ENCODE results near the gene NPIPB8.
"Not testable (repeated sequence)": the region's sequence is repeated elsewhere in the genome, so short reads cannot be mapped to it uniquely, and the experiment has no call there.

NPIPB8 gene
- long read RNA-seq, donor 1: 0 reads
- long read RNA-seq, donor 2: 0 reads
- long read RNA-seq, donor 3: 0 reads
- long read RNA-seq, donor 4: 0 reads
- long read RNA-seq, donor 5: 0 reads
- long read RNA-seq, donor 6: 0 reads
- long read RNA-seq, donor 7: 0 reads
- long read RNA-seq, donor 8: 0 reads

GRCh38 chr16:28637765-28638164 is at the start of gene NPIPB8:
Gene NPIPB8 (plus strand): TSS chr16:28638065. CDS start chr16:28638361, 296 bp downstream.
- not testable (repeated sequence) for DNase-seq

DNA sequence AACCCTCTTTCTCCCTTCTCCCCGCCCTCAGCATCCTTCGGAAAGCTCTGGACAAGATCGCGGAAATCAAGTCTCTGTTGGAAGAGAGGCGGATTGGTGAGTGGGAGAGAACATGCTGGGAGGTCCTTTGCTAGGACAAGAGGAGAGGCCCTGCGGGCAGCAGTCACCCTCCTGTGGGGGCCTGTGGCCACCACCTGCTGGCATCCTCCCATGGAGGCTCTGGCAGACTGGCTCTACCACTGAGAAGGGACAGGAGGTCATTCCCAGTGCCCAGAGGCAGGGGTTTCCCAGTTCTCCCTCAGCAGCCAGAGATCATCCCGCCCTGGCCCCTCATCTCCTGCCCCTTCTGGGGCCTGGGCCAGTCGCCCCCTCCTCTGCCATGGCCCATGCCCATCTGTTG is 48.8 kb upstream of the NPIPB8 start:
- DNase-seq: no peak

DNA sequence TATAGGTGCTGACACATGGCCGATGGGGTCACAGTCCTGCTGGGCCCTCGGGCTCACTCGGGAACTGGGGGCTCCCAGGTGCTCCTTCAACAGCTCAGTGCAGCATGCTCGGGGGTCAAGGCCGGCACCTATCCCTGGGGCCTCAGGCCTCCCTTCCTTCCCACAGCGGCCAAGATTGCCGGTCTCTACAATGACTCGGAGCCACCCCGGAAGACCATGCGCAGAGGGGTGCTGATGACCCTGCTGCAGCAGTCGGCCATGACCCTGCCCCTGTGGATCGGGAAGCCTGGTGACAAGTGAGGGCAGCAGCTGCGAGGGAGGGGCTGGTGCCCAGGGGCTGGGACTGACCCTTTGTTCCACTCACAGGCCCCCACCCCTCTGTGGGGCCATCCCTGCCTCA is 47.9 kb upstream of the NPIPB8 start:
- DNase-seq: no peak

- no peak for DNase-seq
Measured at GRCh38 chr16:28590384-28591340, 47.2 kb upstream of the NPIPB8 start.

GRCh38 chr16:28591355-28591754 is 46.5 kb upstream of the NPIPB8 start:
- no peak for DNase-seq

- no peak for DNase-seq
Measured at GRCh38 chr16:28592511-28592910, 45.4 kb upstream of the NPIPB8 start.

- no peak for DNase-seq
Measured at GRCh38 chr16:28592979-28593553, 44.8 kb upstream of the NPIPB8 start.

GRCh38 chr16:28595451-28595850 is 42.4 kb upstream of the NPIPB8 start:
- not testable (repeated sequence) for DNase-seq

DNA sequence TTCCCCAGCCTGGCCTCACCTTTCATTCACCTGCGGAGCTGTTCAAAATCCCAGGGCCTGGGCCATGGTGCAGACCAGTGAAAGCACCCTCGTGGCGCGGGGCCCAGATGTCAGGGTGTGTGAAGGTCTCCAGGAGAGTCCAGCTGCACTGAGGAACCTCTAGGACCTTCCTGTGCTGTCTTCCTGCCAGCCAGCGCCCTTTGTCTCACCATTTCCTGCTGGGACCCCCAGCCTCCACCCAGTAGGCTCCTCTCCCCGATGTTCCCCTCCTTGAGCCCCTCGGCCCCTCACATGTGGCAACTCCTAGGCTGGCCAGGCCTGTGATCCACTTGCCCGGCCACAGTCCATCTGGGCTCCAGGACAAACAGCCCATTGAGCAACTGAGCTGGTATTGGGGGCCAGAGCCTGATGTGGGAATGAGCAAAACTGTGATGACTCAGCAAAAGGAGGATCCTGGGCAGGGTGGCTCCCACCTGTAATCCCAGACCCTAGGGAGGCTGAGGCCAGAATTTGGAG is 41.7 kb upstream of the NPIPB8 start:
- no peak for DNase-seq

GRCh38 chr16:28596840-28597691 is 40.8 kb upstream of the NPIPB8 start, which contains the start of gene SULT1A2:
Gene SULT1A2 (minus strand): TSS chr16:28597050. CDS start chr16:28595930, 1,120 bp downstream.
- peak; percentile 60 for DNase-seq

- no peak for DNase-seq
Measured at GRCh38 chr16:28597692-28598261, 40.1 kb upstream of the NPIPB8 start.

DNA sequence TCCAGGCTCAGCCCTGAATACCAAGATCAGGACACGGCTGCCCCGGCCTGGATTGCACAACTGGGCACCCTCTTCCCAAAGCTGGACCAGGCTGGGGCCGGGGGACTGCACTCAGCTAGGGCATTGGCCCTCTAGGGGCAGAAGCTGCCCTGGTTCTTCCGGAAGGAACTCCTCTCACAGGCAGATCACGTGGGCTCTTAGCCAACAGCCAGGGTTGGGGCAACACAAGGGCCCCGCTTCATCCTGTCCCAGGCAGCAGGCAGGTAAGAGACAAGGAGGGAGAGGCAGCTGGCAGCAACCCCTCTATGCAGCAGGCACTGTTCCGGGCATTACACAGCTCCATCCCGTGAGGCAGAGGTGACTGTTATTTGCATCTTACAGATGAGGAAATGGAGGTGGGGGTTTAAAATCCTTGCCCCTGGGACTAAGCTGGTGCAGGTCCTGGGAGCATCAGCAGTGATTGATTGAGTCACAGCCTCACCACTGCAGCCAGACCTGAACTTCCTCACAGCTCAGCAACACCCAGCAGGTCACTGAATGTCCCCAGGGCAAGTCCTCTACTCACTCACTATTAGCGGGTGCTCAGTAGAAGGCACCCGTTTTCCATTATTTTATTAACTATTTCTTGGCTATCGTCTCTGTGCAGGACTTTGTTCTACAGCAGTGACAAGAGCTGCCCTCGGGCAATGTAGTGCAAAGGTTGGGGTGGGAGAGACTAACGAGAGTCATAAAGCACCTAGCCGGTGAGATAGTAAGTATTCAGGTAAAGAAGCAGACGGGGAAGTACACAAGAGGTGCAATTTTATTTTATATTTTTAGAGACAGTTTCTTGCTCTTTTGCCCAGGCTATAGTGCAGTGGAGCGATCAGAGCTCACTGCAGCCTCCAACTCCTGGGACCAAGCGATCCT is 38.2 kb upstream of the NPIPB8 start:
- not testable (repeated sequence) for DNase-seq

DNA sequence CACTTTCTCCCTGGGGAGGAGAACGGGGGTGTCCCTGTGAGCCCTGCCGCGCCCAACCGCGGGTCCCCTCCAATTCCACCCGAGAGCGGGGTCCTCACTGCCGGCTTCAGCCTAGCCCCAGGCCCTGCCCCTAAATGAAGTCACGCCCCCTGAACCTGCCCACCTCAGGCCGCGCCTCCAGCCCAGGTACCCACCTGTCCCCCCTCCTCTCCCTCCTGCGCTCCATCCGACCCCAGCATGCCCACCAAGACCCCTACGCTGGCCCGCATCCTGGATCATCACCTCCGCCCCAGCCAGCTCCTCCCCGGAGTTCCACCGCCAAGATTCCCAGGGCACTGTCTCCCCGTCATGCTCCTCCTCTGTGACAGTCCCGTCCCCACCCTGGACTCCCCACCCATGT is 36.9 kb upstream of the NPIPB8 start:
- DNase-seq: not testable (repeated sequence)

DNA sequence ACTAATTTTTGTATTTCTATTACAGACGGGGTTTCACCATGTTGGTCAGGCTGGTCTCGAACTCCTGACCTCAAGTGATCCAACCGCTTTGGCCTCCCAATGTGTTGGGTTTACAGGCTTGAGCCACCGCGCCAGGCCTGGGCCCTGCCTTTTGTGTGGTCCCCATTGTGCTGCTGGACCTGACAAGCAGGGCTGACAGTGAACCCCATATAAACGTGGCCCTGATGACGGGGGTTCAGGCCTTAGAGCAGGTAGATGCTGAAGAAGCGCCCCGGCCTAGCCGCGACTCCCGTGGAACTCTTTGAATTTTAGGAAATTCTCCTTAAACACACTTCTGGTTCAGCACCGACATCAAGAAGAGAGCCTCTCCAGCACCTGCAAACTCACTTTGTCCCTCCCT is 36.3 kb upstream of the NPIPB8 start:
- DNase-seq: not testable (repeated sequence)

GRCh38 chr16:28602062-28602461 is 35.8 kb upstream of the NPIPB8 start:
- not testable (repeated sequence) for DNase-seq

DNA sequence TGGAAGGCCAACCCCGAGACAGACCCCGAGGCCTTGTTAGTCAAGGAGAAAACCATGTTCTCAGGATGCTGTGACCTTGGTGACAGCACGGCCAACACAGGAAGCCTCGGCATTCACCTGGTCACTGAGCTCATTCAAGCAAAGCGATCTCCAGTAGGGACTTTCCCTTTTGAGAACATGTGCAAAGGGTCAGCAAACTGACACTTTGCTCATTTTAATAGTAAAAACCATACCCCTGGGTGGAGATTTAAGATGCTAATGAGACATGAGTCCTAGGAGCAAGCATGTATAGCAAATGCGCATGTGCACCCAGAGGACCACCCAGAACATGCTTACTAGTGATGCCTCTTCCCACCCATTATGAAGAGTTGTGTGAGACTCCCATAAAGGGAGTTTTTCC is 35.3 kb upstream of the NPIPB8 start:
- no peak for DNase-seq

- no peak for DNase-seq
Measured at GRCh38 chr16:28603381-28604185, 34.3 kb upstream of the NPIPB8 start.

DNA sequence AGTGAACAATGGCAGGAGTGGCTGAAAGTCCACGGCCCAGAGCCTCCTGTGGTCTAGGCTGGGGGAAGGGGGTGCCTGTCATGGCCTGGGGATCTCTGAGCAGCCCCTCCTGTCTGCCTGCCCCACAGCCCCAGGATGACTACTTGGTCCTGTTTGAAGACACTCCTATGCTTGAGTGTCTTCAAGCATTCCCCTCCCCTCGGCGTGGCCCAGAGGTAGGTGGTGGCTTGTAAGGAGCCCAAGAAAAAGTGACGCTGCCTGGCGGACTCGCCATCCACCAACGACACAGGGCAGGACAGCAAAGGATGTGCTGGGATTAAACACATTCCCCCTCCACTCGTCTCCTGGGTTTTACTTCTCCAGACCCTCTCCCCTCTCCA is 33.7 kb upstream of the NPIPB8 start:
- DNase-seq: no peak

- no peak for DNase-seq
Measured at GRCh38 chr16:28606291-28607115, 31.4 kb upstream of the NPIPB8 start.
